PC-3 (cell line): ENCODE results near the gene ACTL10. TPM values are rescaled to one million over a fixed set of nuclear protein-coding genes. Genes with fewer than 3 reads are reported as not detected.

ENCODE experiments used
- ATAC-seq: fragments of 200-7000 bp; cut with Tn5 transposase; 2 replicates; pipeline ENCODE4 v1.9.1; 2020; ENCODE audit warnings: mild to moderate bottlenecking, moderate library complexity
- BruUV-seq: library from RNA; stranded (reverse); fragments of 400-500 nt; replicated peaks from 2 replicates; lab custom pipeline; 2021; lab: Mats Ljungman, UMichigan
- CTCF ChIA-PET: fragments of 300-600 bp; sonication (Branson Sonifier 250); formaldehyde crosslinking; loops from one replicate; lab custom pipeline; 2022; ENCODE audit warnings: antibody characterized with exemption; lab: Charles Lee
- POLR2A ChIA-PET: fragments of 300-600 bp; sonication (Branson Sonifier 250); formaldehyde crosslinking; loops from one replicate; lab custom pipeline; 2022; ENCODE audit warnings: antibody characterized with exemption; ENCODE audit not compliant: unreplicated experiment; lab: Charles Lee
- DNase-seq: peaks from one replicate; pipeline ENCODE4 v3.0.0-alpha.2; 2015
- H2AFZ ChIP-seq: fragments of 300-600 bp; sonication (generic); 2 replicates; pipeline ENCODE4 v1.6.0; 2016; ENCODE audit warnings: antibody characterized with exemption, low read length
- H3F3A ChIP-seq: fragments of 300-600 bp; sonication (generic); one replicate; pipeline ENCODE4 v1.6.0; 2017; ENCODE audit warnings: antibody characterized with exemption, low read length, control low read depth, mild to moderate bottlenecking; ENCODE audit not compliant: unreplicated experiment
- H3K27ac ChIP-seq: fragments of 300-600 bp; sonication (generic); 2 replicates; pipeline ENCODE4 v1.5.1; 2016; ENCODE audit warnings: mild to moderate bottlenecking, low read length
- H3K27me3 ChIP-seq: fragments of 300-600 bp; sonication (generic); 2 replicates; pipeline ENCODE4 v1.6.1; 2016; ENCODE audit warnings: low read length, mixed read lengths
- H3K36me3 ChIP-seq: fragments of 300-600 bp; sonication (generic); 2 replicates; pipeline ENCODE4 v1.6.1; 2016; ENCODE audit warnings: low read depth, mixed run types, low read length, mixed read lengths
- H3K4me1 ChIP-seq: fragments of 300-600 bp; sonication (generic); 2 replicates; pipeline ENCODE4 v1.5.1; 2016; ENCODE audit warnings: low read length; ENCODE audit not compliant: insufficient read depth
- H3K4me2 ChIP-seq: fragments of 300-600 bp; sonication (generic); 2 replicates; pipeline ENCODE4 v1.6.0; 2016; ENCODE audit warnings: low read length
- H3K4me3 ChIP-seq: fragments of 300-600 bp; sonication (generic); 2 replicates; pipeline ENCODE4 v1.5.1; 2016; ENCODE audit warnings: mild to moderate bottlenecking, low read length, mixed read lengths
- H3K79me2 ChIP-seq: fragments of 300-600 bp; sonication (generic); 2 replicates; pipeline ENCODE4 v1.6.1; 2017; ENCODE audit warnings: low read length, mixed read lengths
- H3K9ac ChIP-seq: fragments of 300-600 bp; sonication (generic); 2 replicates; pipeline ENCODE4 v1.6.0; 2016; ENCODE audit warnings: mild to moderate bottlenecking, low read length
- H3K9me2 ChIP-seq: fragments of 300-600 bp; sonication (generic); replicated peaks from 2 replicates; pipeline ENCODE4 v1.6.1; 2016; ENCODE audit warnings: mixed run types, low read length, mixed read lengths
- H3K9me3 ChIP-seq: fragments of 300-600 bp; sonication (generic); 2 replicates; pipeline ENCODE4 v1.6.1; 2016; ENCODE audit warnings: low read length, mixed read lengths
- H4K20me1 ChIP-seq: fragments of 300-600 bp; sonication (generic); 2 replicates; pipeline ENCODE4 v1.6.1; 2016; ENCODE audit warnings: low read length, mixed read lengths
- CTCF ChIP-seq: fragments of 300-600 bp; sonication (generic); conservative IDR thresholded peaks from 2 replicates; pipeline ENCODE4 v1.5.1; 2017; ENCODE audit warnings: antibody characterized with exemption, low read depth, mild to moderate bottlenecking, low read length
- EZH2 ChIP-seq: fragments of 300-600 bp; sonication (generic); IDR thresholded peaks from one replicate; pipeline ENCODE4 v1.6.1; 2017; ENCODE audit warnings: antibody characterized with exemption, mild to moderate bottlenecking, low read length; ENCODE audit not compliant: unreplicated experiment
- EZH2phosphoT487 ChIP-seq: fragments of 300-600 bp; sonication (generic); IDR thresholded peaks from 2 replicates; pipeline ENCODE4 v1.6.1; 2018; ENCODE audit warnings: mild to moderate bottlenecking, antibody characterized with exemption, low read length, borderline replicate concordance
- intact Hi-C: fragments of 100-400 bp; cut with micrococcal nuclease; formaldehyde crosslinking; loops from 2 replicates; pipeline ENCODE4 v1.9.0; 2023
- total RNA-seq: library from RNA; depleted of rRNA; stranded (reverse); fragments of >200 nt; gene quantifications from 2 replicates; pipeline ENCODE4 v1.2.3, GENCODE V29; 2014

Gene ACTL10
- total RNA-seq, 1 experiment from 2014 or later: 1.6 TPM

- no peak overlapping the region for H3K27ac ChIP-seq
- ChIA-PET CTCF (interaction anchor here (0.5 to 0.6 kb wide), 2 partner anchors 614 to 696 kb away, joined by 3 to 7 read pairs; no protein-coding TSS in a partner anchor), POLR2A (no interaction called here)
- intact Hi-C loops: loop anchor here (5.0 kb wide), 1 partner anchor 61 kb away; the partner anchor contains the start of gene ZNF341
- peaks cover 5% of the 10 kb centered on the region for H3F3A ChIP-seq
- H4K20me1 ChIP-seq: no peaks in the 10 kb centered on the region
- DNase-seq (no peak), ATAC-seq (no peak)
- no peak overlapping the region for H2AFZ ChIP-seq
- no peaks in the 10 kb centered on the region for H3K9me3 ChIP-seq
- TF ChIP-seq EZH2 (no peak), EZH2phosphoT487 (no peak)
- no peaks in the 10 kb centered on the region for H3K27me3 ChIP-seq
- no peak overlapping the region for H3K4me3 ChIP-seq
- BruUV-seq: TSS peak; percentile 29
- no peaks in the 10 kb centered on the region for H3K9me2 ChIP-seq
- no peak overlapping the region for H3K9ac ChIP-seq
- H3K4me2 ChIP-seq: peak overlapping the region; percentile 88
- peaks cover 31% of the 10 kb centered on the region for H3K79me2 ChIP-seq
- H3K4me1 ChIP-seq: peaks cover 31% of the 10 kb centered on the region
- H3K36me3 ChIP-seq: peaks cover 14% of the 10 kb centered on the region
Observed at GRCh38 chr20:33671573-33672288, 5.0 kb downstream of the ACTL10 start.

GRCh38 chr20:33672426-33673113 lies 5.8 kb downstream of the ACTL10 start:
- CTCF ChIA-PET: interaction anchor here (0.5 kb wide), 1 partner anchor 615 kb away, joined by 7 read pairs; no protein-coding TSS in a partner anchor
- Histone ChIP-seq H3K27me3 (no peaks in the 10 kb centered on the region), H3K9me2 (no peaks in the 10 kb centered on the region), H3K36me3 (peaks cover 14% of the 10 kb centered on the region), H3K9me3 (no peaks in the 10 kb centered on the region), H2AFZ (no peak overlapping the region), H3K27ac (no peak overlapping the region), H3K4me2 (peak overlapping the region; percentile 88), H3F3A (peaks cover 5% of the 10 kb centered on the region), H3K4me3 (peak overlapping the region; percentile 92), H3K79me2 (peaks cover 31% of the 10 kb centered on the region), H3K4me1 (peaks cover 30% of the 10 kb centered on the region), H3K9ac (peak overlapping the region; percentile 85; the same call in 1 of the 2 replicates), H4K20me1 (no peaks in the 10 kb centered on the region)
- POLR2A ChIA-PET: no interaction called here
- intact Hi-C loops: loop anchor here (5.0 kb wide), 1 partner anchor 60 kb away; the partner anchor contains the start of gene ZNF341
- no peak for TF ChIP-seq EZH2
- TF ChIP-seq EZH2phosphoT487: no peak
- TF ChIP-seq CTCF: no peak
- no peak for DNase-seq
- no TSS peak for BruUV-seq
- ATAC-seq: no peak

GRCh38 chr20:33673114-33673409 lies 6.3 kb downstream of the ACTL10 start:
- H3K9ac ChIP-seq: peak overlapping the region; percentile 85
- no peak for DNase-seq
- no peak for TF ChIP-seq CTCF
- TF ChIP-seq EZH2phosphoT487: no peak
- no peak for TF ChIP-seq EZH2

More at GRCh38 chr20:33673114-33673409, 6.3 kb downstream of the ACTL10 start:
- Histone ChIP-seq H3F3A (peaks cover 5% of the 10 kb centered on the region), H3K27me3 (no peaks in the 10 kb centered on the region), H3K27ac (no peak overlapping the region), H3K36me3 (peaks cover 14% of the 10 kb centered on the region), H3K79me2 (peaks cover 31% of the 10 kb centered on the region), H3K4me1 (peaks cover 26% of the 10 kb centered on the region), H3K4me3 (peak overlapping the region; percentile 92), H3K9me2 (no peaks in the 10 kb centered on the region), H4K20me1 (no peaks in the 10 kb centered on the region), H3K4me2 (peak overlapping the region; percentile 88), H3K9me3 (no peaks in the 10 kb centered on the region), H2AFZ (no peak overlapping the region)
- intact Hi-C loops: loop anchor here (5.0 kb wide), 1 partner anchor 59 kb away; the partner anchor contains the start of gene ZNF341
- ChIA-PET CTCF (no interaction called here), POLR2A (no interaction called here)
- no TSS peak for BruUV-seq
- no peak for ATAC-seq
